DMS153 treated with DMSO at 0.1 percent for 48 hours (cell line): Measurements from ENCODE around the gene EEFSEC.

Experiments used
- DNase-seq: peaks from one replicate; lab custom pipeline; 2025; ENCODE audit not compliant: unreplicated experiment; lab: John Stamatoyannopoulos, UW

The EEFSEC gene

DNA sequence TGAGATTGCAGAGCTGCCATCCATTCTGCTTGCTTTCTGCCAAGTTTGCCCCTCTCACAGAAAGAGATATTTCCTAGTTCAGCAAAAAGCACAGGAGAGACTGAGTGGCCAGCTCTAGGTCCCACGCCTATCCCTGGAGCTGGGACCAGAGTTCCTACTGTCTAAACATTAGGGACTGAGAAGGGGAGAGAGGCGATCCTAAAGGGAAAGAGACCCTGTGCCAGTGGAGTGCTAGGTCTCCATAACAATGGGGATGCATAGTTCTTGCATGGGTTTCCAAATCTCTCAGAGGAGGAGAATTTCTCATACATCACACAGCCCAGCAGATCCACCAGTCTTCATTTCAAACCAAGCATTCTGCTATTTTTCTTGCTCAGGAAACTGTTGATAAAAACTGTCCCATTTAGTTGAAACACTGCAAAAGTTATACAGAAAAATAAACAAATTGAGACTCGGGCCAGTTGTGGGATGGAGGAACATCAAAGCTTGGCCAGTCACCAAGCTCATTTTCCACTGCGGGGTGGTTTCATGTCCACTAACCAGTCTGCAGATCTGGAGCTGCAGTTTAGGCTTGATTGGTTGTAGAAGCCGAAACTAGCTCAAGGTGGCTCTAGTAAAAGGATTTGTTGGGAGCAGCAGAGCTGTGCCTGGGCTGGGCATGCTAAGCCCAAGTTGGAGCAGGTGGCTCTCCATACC is 62.7 kb downstream of the EEFSEC start:
- no peak for DNase-seq

DNA sequence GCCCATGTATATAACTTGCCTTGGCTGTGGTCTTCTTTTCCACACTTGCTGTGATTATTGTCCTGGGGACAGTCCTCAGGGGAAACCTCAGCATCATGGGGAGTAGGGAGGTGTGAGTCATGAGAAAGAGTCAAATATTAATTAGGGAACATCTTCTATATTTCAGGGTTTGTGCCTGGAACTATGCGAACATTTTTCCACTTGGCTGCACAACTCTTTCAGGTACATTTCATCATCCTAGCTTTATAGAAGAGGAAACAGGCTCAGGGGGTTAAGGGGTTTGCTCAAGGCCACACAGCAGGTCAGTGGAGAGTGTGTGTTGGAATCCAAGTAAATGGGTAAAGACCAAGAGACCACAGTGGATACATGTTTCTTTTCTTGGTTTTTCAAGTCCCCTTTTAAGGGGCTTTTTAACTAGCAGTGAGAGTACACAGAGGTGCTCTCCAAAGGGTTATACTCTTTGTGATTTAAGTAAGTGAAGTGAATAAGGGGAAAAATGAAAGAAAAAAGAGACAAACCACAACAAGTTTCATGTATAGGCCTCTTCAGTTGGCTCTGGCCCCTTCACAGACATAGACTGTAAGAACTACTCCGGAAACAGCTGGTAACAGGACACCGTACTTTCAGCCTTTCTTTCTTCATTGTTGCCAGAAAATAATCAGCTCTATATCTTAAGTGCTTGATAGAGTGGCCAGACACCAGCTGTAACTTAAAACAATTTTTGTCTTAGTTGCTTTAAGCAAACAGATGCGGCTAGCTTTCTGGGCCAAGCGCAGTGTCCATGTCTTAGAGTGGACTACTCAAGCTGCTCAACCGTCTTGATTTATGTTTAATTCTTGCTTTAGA is 64.6 kb downstream of the EEFSEC start:
- no peak for DNase-seq

DNA sequence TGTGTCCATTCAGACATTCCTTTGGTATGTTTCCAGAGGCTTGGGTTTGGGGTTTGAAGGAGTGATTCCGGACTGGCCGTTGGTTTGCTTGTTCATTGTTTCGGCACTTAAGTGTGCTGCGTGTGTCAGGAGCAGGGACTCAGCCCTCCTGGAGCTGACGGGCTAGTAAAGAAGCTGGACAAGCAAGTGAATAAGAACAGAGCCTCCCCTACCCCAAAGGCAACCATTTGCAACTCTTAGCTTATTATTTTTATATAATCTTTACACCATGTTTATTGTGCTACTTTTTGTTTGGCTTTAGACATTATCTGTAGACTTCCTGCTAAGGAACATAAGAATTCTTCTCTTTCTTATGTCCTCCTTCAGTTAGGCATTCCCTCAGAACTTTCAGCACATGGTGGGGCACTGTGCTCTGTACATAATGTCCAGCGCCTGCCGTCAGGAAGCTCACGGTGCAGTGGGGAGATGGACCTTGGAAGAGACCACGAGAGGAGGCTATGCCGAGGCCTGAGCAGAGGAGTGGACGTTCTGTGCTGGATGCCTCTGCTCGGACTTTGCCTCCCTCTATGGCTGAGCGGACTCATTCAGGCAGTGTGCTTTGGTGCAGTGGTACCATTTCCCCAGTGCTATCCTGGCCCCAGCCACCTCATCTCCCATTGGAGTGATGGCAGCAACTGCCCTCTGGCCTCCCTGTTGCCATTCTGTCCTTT is 65.4 kb downstream of the EEFSEC start:
- DNase-seq = no peak

DNA sequence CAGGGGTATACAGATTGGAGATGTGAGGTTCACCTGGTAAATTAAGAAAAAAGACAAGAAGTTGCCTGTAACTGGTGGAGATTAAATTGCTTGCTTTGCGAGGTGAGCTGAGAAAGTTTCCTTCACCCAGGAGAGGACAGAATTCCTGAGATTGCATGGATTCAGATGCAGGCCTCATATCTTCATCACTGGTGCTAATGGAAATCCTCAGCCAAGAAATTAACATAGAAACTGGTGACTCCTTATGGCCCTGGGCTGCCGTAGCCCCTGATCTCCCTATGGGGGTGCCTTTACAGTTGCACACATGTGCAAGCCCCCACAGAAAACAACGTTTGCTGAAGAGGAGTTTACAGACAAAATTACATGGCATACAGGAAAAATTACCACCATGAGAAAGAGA is 68.0 kb downstream of the EEFSEC start:
- no peak for DNase-seq

DNA sequence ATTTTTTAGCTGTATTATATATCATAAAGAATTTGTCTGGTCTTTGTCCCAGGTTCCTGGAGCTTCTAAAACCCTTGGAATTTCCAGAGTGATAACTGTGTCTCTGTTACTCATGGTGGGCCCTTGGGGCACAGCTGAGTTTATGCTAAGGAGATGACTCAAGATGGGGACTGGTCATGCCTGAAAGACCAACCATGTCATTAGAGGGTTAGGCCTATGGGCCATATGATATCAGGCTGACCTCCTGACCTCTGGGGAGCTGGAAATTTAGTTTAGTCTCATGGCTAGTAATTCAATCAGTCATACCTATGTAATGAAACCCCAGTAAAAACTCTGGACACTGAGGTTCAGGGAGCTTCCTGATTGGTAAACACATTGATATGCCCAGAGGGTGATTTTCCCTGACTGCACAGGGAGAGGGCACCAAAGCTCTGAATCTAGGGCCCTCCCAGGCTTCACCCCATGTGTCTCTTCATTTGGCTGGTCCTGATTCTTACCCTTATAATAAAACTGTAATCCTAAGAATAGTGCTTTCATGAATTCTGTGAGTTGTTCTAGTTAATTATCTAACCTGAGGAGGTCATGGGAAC is 69.6 kb downstream of the EEFSEC start:
- DNase-seq = no peak

DNA sequence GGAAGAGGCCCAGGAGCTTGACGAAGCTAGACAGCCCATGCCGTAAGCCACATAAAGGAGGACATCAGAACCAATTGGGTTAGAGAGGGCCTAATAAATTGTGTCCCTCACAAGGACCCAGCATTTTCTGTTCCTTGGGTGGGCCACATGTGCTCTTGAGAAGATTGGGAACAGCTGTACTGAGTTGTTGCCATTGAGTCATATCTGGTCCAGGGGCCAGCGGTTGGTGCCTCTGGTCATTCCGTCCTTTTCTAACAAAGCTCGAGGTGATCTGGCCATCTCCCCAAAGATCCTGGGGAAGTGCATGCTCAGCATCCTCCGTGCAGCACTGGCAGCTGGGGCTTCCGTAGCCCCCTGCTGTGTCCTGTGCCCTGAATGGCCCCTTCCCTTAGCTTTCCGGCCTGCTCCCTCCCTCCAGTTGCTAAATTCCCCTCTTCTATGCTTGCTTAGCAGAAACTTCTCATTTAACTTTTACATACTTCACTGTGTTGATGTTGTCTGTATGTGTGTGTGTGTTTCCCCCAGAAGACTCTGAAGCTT is 73.0 kb downstream of the EEFSEC start:
- no peak for DNase-seq

DNA sequence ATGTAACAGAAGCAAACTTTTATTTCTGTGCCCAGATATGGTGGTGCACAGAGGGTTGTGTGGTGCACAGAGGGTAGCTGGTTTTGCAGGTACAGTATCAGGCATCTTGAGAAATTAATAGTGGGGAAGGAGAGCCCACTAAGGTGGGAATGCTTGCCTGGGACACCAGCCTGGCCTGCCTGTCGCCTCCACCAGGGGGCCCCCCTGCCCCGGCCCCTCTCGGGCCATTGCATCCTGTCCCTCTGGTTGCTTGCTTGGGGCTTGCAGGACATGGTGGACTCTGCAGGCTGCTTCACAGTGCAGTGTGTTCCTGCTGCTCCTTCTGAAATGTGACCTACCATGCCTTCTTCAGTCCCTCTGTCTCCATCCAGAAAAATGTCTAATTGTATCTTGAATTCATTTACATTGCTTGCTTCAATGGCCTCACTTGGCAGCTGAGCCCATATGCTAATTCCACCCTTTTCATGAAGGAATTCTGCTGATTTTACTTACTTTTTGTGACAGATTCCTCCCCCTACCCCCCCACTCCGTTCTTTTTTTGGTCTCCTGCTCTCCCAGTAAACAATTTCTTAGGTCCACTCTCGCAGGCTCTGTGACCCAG is 73.6 kb downstream of the EEFSEC start:
- no peak for DNase-seq

DNA sequence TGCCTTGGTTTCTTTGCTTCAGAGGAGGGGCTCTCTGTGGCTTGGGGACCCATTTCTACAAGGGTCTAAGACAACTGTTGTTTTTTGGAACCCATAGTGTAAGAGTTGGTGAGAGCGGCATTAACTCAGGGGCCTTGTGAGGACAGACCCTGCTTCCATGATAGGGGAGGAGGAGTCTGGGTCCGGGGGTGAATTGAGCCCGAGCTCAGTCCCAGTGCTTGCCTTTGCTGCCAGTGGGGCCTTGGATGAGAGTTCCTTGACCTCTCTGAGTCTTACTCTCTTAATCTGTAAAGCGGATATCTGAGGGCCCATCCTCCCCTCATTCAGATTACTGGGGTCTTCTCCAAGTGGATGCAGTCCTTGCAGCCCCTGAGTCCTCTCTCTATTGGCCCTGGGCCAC is 74.2 kb downstream of the EEFSEC start:
- no peak for DNase-seq

DNA sequence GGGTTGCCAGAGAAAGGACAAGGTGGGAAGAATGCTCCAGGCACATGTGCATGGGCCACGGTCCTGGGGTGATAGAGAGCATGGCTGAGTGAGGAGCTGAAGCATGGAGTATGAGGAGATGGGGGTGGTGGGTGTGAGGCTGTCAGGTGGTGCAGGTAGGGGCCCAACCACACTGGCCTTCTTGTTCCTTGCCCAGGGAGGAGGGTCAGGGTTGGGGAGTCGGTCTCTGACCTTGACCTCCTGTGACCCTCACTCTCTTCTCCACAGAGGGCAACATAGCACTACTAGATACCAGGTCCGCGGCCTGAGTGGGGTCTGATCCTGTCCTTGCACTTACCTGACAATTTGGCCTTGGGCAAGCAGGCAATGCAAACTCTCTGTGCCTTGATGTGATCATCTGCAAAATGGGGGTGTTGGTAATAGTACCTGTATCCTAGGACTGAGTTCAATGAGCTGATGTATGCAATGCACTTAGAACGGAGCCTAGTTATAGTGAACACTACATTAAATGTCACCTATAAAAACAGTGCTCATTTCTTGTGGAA is 75.2 kb downstream of the EEFSEC start:
- DNase-seq = no peak

DNA sequence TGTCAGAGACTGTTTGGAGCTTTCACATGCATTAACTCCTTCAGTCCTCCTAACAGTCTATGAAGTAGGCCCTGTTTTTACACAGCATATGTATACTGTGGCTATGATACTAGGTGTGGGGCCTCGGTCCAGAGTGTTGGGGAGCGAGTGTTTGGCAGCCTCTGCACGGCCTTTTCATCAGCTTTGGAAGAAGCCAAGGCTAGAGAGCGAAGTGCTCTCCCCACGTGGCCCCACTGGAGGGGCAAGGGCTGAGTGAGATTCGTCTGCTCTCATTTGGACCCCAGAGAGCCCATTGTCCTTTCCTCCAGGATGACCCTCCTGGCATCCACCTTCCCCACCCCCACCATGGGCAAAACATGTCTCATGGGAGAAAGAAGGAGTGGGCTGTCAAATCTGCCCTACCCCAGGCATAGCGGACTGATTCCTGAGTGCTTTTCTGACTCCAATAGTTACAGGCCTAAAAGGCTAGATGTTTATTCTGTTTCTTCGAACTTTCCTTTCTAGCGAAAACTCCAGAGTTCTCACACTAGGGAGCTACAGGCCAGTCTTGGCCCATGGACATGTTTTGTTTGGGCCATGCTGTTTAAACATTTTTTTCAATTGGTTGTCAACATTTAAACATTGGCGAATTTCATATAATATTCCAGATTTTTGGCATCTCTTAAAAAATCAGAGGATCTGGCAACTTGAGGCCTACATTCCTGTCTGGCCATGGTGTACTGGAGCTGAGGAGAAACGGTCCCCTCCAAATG is 76.0 kb downstream of the EEFSEC start:
- no peak for DNase-seq

DNA sequence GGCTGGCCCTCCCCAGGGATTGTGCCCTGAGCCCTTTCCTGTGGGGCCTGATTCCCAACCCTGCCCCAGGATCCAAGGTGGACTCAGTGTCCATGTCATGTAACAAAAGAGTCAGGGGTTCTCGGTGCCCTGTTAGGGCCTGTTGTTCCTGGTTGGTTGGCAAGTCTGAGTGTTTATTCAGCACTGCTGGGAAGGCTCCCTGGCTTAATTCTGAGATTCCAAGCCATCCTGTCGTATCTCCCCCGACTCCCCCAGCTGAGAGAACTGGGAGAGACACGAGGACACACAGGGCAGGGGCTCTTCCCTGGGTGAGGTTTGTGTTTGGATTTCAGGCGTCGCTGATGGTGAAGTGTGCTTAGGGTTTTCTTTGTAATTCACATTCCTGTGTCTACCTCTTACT is 78.3 kb downstream of the EEFSEC start:
- DNase-seq = no peak

DNA sequence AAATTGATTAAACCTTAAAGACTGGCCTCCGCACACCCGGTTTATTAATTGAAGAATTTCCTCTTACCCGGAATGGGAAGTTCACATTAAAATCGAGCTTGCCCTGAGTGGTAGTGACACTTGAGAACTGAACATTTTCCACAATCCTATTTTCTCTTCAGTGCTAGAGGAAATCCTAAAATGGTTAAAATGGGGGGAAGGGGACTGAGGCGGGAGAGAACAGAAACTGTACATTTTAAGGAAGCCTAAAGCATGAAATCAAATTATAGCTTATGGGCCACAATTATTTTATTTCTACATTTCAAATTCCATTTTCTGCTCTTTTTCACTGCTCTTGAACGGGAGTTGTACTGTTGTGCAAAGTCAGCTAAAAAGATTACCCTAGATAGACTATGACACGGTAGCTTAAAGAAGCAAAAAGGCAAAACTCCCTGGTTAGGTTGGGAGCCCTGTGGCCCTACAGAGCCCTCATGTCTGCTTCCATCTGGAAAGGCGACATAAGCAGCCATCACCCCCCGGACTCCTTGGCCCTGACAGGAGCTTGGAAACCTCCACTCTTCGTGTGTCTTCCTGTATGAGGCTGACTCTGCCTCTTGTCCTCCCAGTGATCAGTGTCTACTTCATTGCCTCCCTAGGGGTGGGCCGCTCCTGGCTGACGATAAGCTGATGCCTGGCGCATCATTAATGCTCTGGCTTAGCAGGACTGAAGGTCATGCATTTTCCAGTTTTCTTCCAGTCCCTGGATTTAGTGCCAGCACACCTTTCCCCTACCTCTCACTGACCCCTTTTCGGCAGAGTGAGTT is 79.3 kb downstream of the EEFSEC start:
- DNase-seq = no peak

DNA sequence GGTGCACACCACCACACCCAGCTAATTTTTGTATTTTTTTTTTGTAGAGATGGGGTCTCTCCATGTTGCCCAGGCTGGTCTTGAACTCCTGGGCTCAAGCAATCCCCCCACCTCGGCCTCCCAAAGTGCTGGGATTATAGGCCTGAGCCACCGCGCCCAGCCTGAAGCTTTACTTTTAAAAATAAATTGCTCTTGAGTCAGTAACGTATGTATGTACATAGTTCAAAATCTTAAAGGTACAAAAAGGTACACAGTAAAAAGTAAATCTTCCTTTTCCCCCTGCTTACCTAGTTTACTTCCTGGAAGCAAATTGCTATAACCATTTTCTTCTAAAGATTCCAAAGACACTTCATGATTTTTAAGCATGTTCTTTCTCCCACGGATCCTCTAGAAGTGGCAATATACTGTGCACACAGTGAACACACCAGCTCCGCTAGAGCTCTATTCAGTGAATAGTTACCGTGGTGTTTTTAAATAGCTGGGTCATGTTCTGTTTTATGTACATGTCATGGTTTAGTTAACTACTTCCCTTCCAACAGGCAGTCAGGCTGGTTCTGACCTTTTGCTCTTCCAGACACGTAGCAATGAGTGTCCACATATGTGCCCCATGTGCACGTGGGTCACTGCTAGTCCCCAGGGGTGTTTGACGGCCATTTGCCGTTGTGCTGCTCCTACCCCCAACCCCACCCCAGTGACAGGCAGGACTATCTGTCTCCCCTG is 82.1 kb downstream of the EEFSEC start:
- no peak for DNase-seq

DNA sequence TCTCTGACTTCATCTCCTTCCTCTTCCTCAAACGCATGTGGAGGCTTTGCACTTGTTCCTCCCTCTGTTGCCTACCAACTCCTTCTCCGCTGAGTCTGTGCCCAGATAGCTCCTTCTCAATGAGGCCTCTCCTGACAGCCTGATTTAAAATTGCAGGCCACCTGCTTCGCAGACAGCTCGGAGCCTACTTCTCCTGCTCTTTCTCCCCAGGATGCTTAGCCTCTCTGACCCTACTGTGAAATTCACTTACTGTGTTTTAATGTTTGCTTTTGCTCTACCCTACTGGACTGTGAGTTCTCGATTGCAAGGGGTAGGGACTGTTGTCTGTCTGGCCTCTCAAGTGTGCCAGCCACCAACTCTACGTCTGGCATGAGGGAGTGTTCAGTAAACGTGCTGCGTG is 83.4 kb downstream of the EEFSEC start:
- DNase-seq = peak; percentile 17

DNA sequence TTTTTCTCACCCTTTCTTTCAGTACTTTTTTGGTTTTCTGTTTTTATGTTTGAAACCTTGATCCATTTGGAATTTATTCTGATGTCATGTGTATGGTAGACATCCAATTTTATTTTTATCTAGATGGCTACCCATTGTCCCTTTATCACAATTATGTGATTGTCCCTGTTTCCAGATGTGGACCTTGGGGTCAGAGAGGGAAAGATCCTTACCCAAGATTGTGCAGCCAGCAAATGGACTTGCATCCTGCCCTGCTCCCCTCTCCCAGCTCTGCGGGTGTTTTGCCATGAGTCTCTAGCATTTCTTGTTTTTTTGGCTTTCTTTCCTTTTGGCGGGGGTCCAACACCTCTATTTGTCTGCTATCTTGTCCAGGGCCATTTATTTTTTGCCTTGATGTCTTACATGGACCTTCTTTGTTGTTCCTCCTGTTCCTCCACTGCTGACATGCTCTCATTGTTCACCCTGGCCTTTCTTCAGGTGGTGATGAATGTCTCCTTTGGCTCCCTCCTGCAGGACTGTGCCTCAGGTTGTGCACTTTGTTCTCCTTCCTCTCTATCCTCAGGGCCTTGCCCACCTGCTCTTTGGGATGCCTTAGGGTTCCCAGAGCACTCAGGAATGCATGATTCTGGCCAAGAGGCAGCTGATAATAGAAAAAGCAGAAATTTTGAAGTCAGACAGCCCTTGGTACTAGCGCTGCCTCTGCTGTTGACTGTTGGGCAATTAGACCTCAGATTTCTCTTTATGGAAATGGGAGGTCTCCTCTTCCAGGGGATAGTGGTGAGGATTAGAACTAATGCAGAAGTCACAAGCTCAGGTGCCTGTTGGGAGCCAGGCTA is 84.3 kb downstream of the EEFSEC start:
- DNase-seq = no peak

DNA sequence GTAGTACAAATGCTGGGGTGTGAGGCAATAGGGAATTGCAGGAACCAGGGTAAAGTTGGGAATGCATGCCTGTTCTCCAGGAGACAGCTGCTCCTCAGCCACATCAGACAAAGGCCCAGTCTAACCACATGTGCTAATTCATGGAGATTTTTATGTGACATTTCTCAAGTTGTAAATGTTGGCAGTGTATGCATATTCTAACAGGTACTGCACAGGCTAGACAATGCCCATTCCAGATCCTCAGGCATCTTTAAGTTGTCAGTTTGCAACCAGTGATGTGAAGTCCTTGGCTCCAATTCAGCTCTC is 84.9 kb downstream of the EEFSEC start:
- no peak for DNase-seq

DNA sequence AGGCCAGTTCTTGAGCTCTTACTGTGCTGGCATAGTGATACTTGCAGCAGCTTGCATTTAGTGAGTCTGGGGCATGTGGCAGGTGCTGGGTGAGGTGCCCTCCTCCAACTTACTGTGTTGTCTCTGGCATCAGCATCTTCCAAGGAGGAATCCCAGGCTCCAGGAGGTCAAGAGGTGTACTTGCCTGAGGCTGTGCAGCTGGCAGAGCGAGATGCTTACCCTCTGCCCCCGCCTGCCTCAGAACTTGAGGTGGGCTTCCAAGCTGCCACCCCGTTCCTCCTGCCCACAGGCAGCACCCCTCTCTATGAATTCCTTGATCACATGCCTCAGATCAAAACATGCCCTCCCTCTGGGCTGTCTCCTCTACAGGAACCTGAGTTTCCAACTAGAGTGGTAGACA is 86.0 kb downstream of the EEFSEC start:
- no peak for DNase-seq

DNA sequence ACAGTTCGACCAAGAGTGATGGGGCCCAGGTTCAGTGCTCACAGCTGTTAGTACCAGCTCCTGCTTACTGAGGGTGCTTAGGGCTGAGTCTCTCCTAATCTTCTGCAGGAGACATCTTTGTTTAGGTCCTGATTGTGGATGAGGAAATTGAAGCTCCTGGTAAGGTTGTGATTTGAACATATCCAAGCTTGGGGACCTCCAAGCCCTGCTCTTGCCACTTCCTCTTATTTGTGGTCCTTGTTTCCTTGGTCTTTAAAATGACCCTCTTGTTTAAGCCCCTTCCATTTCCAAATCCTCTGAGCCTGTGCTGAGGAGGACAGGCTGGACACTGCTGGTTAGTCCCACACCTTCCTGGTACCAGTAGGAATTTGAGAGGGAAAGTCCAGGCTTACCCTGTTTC is 87.0 kb downstream of the EEFSEC start:
- no peak for DNase-seq
